SKM-1 treated with dmso at 0.1 percent for 144 hours (cell line): ENCODE measurements around the gene KRT20.
"Not testable (repeated sequence)": the region's sequence is repeated elsewhere in the genome, so short reads cannot be mapped to it uniquely, and the experiment has no call there.

Experiments used
- DNase-seq: peaks from one replicate; lab custom pipeline; 2025; ENCODE audit not compliant: unreplicated experiment; lab: John Stamatoyannopoulos, UW

The KRT20 gene

DNA sequence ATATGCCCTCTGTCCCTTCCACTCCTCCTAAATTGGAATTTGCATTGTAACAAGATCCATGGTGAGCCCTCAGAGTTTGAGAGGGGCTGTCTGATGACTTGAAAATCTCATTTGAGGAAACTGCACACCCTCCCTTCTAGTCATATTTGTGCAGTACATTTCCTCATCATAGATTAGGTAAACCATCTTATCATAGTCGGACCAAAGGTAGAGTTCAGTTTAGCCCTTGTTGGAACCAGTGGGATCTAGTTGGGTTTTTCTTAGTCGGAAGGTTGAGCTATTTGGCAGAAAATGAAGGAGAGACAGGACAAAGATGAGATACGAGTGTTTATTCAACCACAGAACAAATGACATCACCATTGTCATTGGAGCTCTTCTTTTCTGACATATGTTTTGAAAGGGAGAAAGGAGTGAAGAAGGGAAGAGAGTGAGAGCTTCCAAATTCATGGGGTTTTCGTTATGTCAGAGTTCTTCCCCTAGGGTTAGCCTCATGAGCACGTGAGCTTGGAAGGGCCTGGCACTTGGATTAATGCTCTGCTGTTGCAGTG lies 15.8 kb upstream of the KRT20 start:
- DNase-seq: no peak

DNA sequence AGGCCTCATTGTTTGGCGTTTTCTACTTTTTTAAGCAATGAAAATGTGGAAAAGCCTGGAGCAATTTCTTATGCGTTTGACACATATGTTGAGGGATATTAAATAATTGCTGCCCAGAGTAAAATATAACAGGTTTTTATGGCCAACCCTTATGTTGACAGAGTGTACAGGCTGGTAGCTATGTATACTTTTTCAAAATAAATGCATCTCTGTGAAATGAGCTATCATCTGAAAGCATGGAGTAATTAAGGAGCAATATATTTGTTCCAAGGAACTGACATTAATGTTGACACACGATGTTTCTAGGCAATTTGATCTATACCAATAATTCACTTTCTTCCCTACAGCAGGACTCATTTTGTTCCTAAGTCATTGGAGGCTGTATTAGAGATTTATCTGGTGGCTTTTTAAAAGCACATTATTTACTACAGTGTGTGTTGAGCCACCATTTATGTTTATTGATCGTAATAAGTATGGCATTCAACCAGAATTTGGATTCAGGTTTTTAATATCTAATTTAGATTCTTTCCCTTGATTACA lies 11.9 kb upstream of the KRT20 start:
- DNase-seq: no peak

- DNase-seq: no peak
Measured at GRCh38 chr17:40895106-40895730, 10.2 kb upstream of the KRT20 start.

DNA sequence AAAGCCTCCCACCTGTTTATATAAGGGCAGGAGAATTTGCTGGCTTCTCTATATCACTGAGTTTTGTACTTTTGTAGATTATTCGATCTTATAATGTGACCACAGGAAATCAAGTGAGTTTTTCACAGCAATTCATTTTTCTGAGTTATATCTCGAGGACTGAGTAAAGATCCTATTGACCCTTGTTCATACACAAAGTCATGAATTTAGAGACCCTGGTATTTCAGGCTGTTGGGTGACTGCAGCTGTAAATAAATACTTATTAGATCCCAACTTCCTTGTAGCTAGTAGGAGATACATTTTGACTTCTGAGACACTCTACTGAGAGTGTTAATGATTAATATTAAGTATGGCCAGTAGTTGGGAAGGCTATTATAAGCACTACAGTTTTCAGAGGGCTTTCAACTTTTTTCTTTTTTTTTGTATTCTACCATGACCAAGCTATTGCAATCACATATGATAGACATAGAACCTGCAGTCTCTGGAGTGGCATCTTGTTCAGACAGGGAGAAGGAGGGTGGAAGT lies 3.2 kb upstream of the KRT20 start:
- DNase-seq: no peak

- DNase-seq: no peak
Measured at GRCh38 chr17:40886090-40886489, 1.0 kb upstream of the KRT20 start.

DNA sequence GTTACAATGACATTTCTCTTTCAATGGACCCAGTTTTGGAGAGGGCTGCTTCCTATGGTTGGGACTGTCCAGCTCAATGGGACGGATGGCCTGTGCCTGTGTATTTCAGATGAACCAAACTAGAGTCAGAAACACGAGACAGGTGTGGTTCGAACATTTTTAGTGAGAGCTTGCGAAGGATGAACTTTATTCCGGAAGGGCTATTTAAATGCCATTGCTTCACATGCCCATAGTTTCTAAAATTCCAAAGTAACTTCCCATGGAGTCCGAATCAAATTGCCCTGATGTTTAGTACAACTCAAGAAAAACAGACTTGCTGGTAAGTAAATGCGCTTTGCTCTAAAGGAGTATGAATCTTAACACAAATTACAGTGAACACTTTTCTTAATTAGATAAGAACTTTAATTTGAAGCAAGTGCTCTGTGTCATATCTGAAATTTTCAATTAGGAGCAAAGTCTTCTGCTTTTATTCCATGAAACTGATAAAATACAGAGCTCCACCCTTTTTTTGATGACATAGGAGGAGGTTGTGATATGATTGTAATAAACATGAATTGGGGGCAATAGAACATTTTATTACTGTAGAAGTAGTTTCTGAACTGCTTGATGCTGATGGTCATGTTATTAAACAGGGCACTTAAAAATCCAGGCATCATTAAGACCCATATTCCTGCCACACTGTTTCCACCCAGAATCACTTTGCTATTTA lies 1.3 kb downstream of the KRT20 start:
- no peak for DNase-seq

DNA sequence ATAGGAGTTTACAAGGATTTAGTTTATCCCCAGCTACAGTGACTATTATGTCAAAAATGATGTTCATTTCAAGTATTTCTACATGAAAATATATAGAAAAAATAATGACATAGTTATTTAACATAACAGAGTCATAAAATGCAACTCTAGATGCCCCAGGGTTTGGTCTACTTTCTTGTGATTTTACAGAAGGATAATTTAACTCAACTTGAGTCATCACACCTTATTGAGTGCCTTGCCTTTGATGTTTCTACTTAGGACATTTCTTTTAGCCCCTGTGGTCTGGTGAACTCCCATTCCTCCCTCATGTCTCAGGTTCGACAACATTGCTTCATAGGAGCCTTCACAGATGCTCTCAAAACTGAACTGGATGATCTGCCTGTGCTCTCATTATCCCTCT lies 2.0 kb downstream of the KRT20 start:
- no peak for DNase-seq

DNA sequence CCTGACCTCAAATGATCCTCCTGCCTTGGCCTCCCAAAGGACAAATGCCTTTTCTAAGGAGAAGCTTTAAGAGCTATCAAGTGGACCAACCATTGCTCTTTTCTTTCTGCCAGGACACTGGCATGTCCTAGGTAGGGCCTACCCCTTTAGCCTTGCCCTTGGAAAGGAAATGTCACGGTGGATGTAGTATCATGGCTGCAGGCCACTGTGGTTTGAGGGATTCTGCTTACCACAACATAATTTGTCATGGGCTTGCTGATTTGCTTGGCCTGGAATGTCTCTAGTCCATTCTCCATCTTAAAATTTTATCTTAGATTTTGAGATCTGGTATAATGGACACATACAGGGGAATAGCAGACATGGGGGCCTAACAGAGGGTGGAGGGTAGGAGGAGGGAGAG lies 6.0 kb downstream of the KRT20 start:
- no peak for DNase-seq

DNA sequence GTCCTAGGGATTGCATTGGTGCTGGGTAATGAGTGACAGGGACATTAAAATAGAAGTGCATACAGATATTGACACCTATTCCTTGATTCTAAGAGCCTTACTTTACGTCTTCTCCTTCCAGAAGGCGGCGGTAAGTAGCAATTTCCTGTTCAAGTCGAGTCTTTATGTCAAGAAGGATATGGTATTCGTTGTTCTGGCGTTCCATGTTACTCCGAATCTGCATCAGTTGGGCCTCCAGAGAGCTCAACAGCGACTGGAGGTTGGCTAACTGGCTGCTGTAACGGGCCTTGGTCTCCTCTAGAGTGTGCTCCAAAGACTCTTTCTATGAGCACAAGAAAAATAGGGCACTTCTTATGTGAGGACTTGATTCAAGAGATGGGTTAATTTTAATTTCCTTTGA lies 7.0 kb downstream of the KRT20 start:
- no peak for DNase-seq

DNA sequence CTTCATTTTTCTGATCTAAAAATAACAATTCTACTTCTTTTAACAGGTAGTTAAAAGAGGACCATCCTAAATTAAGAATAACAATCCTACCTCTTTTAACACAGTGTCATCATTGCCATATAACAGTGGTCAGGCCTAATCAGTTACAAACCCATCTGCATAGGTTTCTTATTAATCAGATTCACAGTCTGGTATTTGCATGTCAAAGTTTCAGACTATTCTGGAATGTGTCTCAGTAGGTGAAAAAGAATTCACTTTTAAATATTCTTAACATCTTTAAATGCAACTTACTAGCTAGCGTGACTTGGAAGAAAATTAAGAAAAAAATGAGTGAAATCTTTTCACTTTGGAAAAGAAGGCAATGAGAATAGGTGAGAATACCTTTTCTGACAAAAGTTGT lies 11.2 kb downstream of the KRT20 start:
- no peak for DNase-seq

DNA sequence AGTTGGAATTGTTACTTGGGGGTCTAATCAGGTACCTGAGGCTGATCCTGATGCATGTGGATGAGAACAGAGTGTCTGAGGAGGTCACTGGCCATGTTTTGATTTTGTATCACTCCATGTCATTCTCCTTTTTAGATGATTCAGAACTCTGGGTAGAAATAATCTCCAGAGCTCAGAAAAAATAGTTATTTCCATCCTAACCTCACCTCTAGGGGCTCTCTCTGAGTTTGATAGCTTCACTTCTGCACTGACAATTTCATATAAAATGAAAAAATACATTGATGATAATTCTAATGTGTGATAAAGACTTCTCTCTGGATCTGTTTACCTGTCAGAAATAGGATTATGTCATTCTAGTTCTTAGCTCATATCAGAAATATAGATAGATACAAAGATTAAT lies 11.8 kb downstream of the KRT20 start:
- DNase-seq: no peak

DNA sequence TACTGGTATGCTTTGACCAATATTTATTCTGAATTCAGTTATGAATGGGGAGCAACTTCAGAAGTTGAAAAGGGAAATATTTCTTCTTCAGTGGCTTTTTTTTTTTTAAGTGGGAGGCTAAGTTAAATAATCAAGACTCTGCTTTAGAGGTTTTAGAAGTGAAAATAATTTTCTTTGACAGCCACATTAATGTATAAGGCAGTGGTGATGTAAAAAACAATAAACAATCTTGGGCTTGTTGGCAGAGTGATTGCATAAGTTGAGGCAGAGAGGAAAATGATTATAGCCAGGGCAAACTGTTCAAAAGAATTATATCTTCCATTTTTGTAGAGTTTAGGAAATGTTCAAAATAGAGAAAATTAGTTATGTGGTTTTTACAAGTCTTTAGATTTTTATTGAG lies 12.6 kb downstream of the KRT20 start:
- no peak for DNase-seq

DNA sequence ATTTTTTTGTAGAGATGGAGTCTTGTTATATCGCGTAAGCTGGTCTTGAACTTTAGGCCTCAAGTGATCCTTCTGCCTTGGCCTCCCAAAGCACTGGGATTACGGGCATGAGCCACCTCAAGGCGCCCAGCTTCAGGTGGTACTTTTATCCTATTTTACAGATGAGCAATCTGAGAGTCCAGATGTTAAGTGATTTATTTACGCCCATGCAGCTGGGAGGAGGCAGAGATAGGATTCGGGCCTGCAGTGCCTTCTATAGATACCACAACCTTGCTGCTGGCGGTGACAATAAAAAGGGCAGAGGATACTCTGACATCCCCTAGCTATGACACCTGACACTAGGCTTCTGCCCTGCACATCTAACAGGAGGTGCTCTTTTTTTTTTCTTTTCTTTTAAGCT lies 13.7 kb downstream of the KRT20 start:
- no peak for DNase-seq

DNA sequence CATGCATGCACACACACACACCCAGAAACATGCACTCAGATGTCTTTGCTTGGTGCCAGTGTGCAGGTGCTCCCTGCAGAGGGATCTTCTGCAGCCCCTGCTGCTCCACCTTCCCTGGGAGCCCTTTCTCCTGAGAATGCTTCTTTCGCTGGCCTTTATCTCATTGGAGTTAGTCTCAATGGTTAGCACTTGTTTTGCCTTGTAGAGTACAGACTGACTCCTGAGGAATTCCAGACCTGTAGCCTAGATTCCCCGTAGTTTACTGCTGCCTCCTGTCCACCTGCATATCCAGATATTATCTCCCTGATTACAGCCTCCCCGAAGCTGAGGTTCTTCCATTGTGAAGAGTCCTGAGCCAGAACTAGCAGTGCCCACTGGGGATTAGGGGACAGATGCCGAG lies 14.9 kb downstream of the KRT20 start:
- no peak for DNase-seq

GRCh38 chr17:40866838-40867237 lies 18.2 kb downstream of the KRT20 start, which contains the start of gene KRT12:
Gene KRT12, minus strand, starts transcription at chr17:40867223. Its CDS starts 37 bp downstream, at chr17:40867186.
- DNase-seq: no peak

DNA sequence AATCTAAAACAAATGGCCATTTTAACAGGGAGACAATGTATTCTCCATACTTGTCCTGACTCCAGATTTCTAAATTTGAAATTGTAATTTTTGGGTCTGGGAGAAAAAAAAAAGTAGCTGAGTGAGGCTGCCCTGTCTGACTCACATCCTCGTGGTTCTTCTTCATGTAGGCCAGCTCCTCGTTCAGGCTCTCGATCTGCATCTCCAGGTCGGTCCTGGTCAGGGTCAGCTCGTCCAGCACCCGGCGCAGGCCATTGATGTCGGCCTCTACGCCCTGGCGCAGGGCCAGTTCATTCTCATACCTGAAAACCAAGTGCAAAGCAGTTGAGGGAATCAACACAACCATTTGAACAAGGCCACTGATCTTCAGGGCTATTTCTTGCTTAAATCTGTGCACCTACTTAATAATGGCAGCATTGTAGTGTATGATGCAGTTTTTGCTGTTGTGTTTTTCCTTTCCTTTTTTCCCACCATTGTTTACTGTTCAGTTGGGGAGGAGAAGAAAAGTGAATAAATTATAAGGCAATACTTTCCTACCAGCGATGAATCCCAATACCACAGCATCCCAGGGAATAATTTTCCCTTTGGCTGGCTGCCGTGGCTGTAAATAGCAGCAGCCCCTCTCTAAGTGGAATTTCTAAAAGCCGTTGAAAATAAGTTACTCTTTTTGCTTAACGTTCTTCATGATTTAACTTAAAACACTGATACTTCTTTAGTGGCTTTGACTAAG lies 20.2 kb downstream of the KRT20 start:
- no peak for DNase-seq

- DNase-seq: no peak
Measured at GRCh38 chr17:40862985-40863733, 21.9 kb downstream of the KRT20 start.

DNA sequence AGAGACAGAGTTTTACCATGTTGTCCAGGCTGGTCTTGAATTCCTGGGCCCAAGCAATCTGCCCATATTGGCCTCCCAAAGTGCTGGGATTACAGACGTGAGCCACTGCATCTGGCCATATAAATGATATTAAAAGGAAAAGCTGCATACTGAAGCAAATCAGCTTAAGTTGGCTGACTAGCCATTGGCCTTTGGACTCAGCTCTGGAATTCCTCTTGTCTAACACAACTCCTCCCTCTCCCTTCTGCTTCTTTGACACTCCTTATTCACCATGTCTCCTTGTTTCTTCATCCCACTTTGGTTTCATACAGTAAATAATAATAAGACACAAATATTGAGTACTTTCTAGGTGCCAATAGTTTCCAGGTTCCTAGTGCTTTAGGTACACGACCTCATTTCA lies 25.5 kb downstream of the KRT20 start:
- DNase-seq: no peak

DNA sequence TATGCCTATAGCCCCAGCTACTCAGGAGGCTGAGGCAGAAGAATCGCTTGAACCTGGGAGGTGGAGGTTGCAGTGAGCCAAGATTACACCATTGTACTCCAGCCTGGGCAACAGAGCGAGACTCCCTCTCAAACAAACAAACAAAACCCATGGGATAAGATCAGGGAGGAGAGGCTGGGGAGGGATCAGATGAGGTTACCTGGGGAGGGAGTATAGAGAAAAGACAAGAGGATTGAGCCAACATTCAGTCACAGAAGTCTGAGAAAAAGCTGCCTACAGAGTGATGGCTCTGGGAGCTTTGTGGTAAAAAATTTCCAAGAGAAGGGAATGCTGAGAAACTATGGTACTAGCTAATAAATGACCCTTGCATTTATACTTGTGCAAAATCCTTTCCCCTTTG lies 26.4 kb downstream of the KRT20 start:
- DNase-seq: not testable (repeated sequence)

- no peak for DNase-seq
Measured at GRCh38 chr17:40857535-40857934, 27.5 kb downstream of the KRT20 start.
